Measurements from ENCODE around the gene VIPR2.

GRCh38 chr7:159099711-159100231 is 44.9 kb downstream of the VIPR2 start:
- TF ChIP-seq CTCF (IDR thresholded peaks at IDR 0.05) (no peak), POLR2A (IDR thresholded peaks at IDR 0.05) (no peak)
